GM13976 (cell line): ENCODE measurements around the gene DBH.

Experiments
- DNase-seq: peaks from one replicate; pipeline ENCODE4 v3.0.0; 2012; ENCODE audit warnings: low spot score
- CTCF ChIP-seq: IDR thresholded peaks from 2 replicates; pipeline ENCODE4 v1.5.1; 2012; ENCODE audit warnings: borderline replicate concordance, mild to moderate bottlenecking; ENCODE audit not compliant: insufficient read depth; ENCODE audit errors: extremely low read depth, missing control alignments, control extremely low read depth
- in situ Hi-C: fragments of 300-500 bp; cut with MboI; formaldehyde crosslinking; loops from one replicate; pipeline ENCODE4 v1.12.0; 2022; ENCODE audit warnings: low sequenced_read_pairs, mixed read lengths, inconsistent platforms; ENCODE audit not compliant: unreplicated experiment

Gene DBH

GRCh38 chr9:133653638-133654037 lies 17.5 kb downstream of the DBH start:
- in situ Hi-C loops: no loop called here
- no peak for TF ChIP-seq CTCF
- DNase-seq: no peak

- TF ChIP-seq CTCF: no peak
- in situ Hi-C loops: no loop called here
- no peak for DNase-seq
Measured at GRCh38 chr9:133654736-133655657, 18.8 kb downstream of the DBH start.

- in situ Hi-C loops: no loop called here
- DNase-seq: no peak
- no peak for TF ChIP-seq CTCF
Measured at GRCh38 chr9:133655701-133656100, 19.5 kb downstream of the DBH start.

GRCh38 chr9:133656211-133657119 lies 20.3 kb downstream of the DBH start:
- DNase-seq: no peak
- in situ Hi-C loops: no loop called here

GRCh38 chr9:133657120-133657661 lies 21.0 kb downstream of the DBH start:
- in situ Hi-C loops: no loop called here
- no peak for TF ChIP-seq CTCF
- DNase-seq: no peak

More at GRCh38 chr9:133656211-133657119, 20.3 kb downstream of the DBH start:
- no peak for TF ChIP-seq CTCF
